Osteoblast (primary cell): ENCODE measurements around the gene TGM2. TPM values are rescaled to one million over a fixed set of nuclear protein-coding genes. Genes with fewer than 3 reads are reported as not detected.

ENCODE experiments used
- DNase-seq: peaks from one replicate; pipeline ENCODE4 v3.0.0; 2011; ENCODE audit warnings: low spot score, mixed read lengths; ENCODE audit not compliant: insufficient read length; ENCODE audit errors: missing footprints
- H2AFZ ChIP-seq: 2 replicates; pipeline ENCODE4 v1.6.0; 2011; ENCODE audit warnings: mild to moderate bottlenecking, low read length
- H3K27ac ChIP-seq: 2 replicates; pipeline ENCODE4 v1.5.1; 2011; ENCODE audit warnings: mild to moderate bottlenecking, low read depth, low read length, moderate library complexity
- H3K27me3 ChIP-seq: 2 replicates; pipeline ENCODE4 v1.6.0; 2012; ENCODE audit warnings: mild to moderate bottlenecking, control low read depth, inconsistent platforms, low read length, moderate library complexity; ENCODE audit not compliant: insufficient read depth
- H3K36me3 ChIP-seq: 2 replicates; pipeline ENCODE4 v1.5.1; 2011; ENCODE audit warnings: mild to moderate bottlenecking, low read length, control low read depth, moderate library complexity; ENCODE audit not compliant: insufficient read depth
- H3K4me1 ChIP-seq: 2 replicates; pipeline ENCODE4 v1.5.1; 2011; ENCODE audit warnings: mild to moderate bottlenecking, low read length, control low read depth, moderate library complexity; ENCODE audit not compliant: insufficient read depth
- H3K4me2 ChIP-seq: 2 replicates; pipeline ENCODE4 v1.6.0; 2011; ENCODE audit warnings: mild to moderate bottlenecking, low read length; ENCODE audit not compliant: insufficient read depth
- H3K4me3 ChIP-seq: fragments of 200-600 bp; sonication (generic); 3 replicates; pipeline ENCODE4 v1.5.1; 2012; ENCODE audit warnings: mild to moderate bottlenecking, low read length, inconsistent platforms; ENCODE audit not compliant: insufficient read depth
- H3K79me2 ChIP-seq: 2 replicates; pipeline ENCODE4 v1.6.0; 2012; ENCODE audit warnings: mild to moderate bottlenecking, low read length, control low read depth, inconsistent platforms; ENCODE audit not compliant: insufficient read depth
- H3K9me3 ChIP-seq: 2 replicates; pipeline ENCODE4 v1.5.1; 2011; ENCODE audit warnings: low read depth, low read length, control low read depth
- H4K20me1 ChIP-seq: 2 replicates; pipeline ENCODE4 v1.6.0; 2012; ENCODE audit warnings: mild to moderate bottlenecking, low read length, control low read depth; ENCODE audit not compliant: insufficient read depth
- CTCF ChIP-seq: IDR thresholded peaks from 2 replicates; pipeline ENCODE4 v1.5.1; 2011; ENCODE audit warnings: mild to moderate bottlenecking, low read depth, low read length, moderate library complexity; ENCODE audit errors: extremely low read depth
- total RNA-seq: library from RNA; depleted of rRNA; stranded (reverse); fragments of >200 nt; gene quantifications from 2 replicates; pipeline ENCODE4 v1.2.3, GENCODE V29; 2012

The TGM2 gene
- total RNA-seq, 1 donor, result 78.2 TPM

GRCh38 chr20:38094373-38094891 lies 70.6 kb downstream of the TGM2 start:
- Histone ChIP-seq H4K20me1 (no peaks in the 10 kb centered on the region), H2AFZ (no peak overlapping the region)

GRCh38 chr20:38093641-38094077 lies 71.4 kb downstream of the TGM2 start:
- Histone ChIP-seq H3K4me1 (peaks cover 35% of the 10 kb centered on the region), H3K79me2 (no peaks in the 10 kb centered on the region), H3K9me3 (no peaks in the 10 kb centered on the region), H3K36me3 (peaks cover 28% of the 10 kb centered on the region), H3K27me3 (no peaks in the 10 kb centered on the region), H2AFZ (no peak overlapping the region), H3K4me3 (no peak overlapping the region), H3K4me2 (no peak overlapping the region), H3K27ac (peak overlapping the region; percentile 81), H4K20me1 (no peaks in the 10 kb centered on the region)
- TF ChIP-seq CTCF, result no peak
- no peak for DNase-seq

More at GRCh38 chr20:38094373-38094891, 70.6 kb downstream of the TGM2 start:
- Histone ChIP-seq H3K4me3 (no peak overlapping the region), H3K9me3 (no peaks in the 10 kb centered on the region), H3K79me2 (no peaks in the 10 kb centered on the region), H3K27ac (peak overlapping the region; percentile 81), H3K27me3 (no peaks in the 10 kb centered on the region), H3K4me1 (peaks cover 35% of the 10 kb centered on the region), H3K4me2 (no peak overlapping the region), H3K36me3 (peaks cover 23% of the 10 kb centered on the region)
- no peak for TF ChIP-seq CTCF
- DNase-seq, result no peak

- Histone ChIP-seq H3K36me3 (peaks cover 28% of the 10 kb centered on the region), H3K4me3 (no peak overlapping the region), H3K9me3 (no peaks in the 10 kb centered on the region), H3K27me3 (no peaks in the 10 kb centered on the region), H3K27ac (peak overlapping the region; percentile 15), H3K4me2 (no peak overlapping the region), H4K20me1 (no peaks in the 10 kb centered on the region), H2AFZ (no peak overlapping the region), H3K4me1 (peaks cover 35% of the 10 kb centered on the region), H3K79me2 (no peaks in the 10 kb centered on the region)
- no peak for DNase-seq
- no peak for TF ChIP-seq CTCF
These were observed 72.2 kb downstream of the TGM2 start for GRCh38 chr20:38092915-38093314.

GRCh38 chr20:38092260-38092857 lies 72.7 kb downstream of the TGM2 start:
- H3K27ac ChIP-seq, result peak overlapping the region; percentile 15
- no peaks in the 10 kb centered on the region for H3K79me2 ChIP-seq
- no peak for TF ChIP-seq CTCF
- no peaks in the 10 kb centered on the region for H3K9me3 ChIP-seq
- H3K4me2 ChIP-seq, result no peak overlapping the region
- H2AFZ ChIP-seq, result no peak overlapping the region
- H3K4me1 ChIP-seq, result peaks cover 35% of the 10 kb centered on the region
- no peak overlapping the region for H3K4me3 ChIP-seq
- no peak for DNase-seq
- no peaks in the 10 kb centered on the region for H3K27me3 ChIP-seq
- no peaks in the 10 kb centered on the region for H4K20me1 ChIP-seq
- H3K36me3 ChIP-seq, result peaks cover 32% of the 10 kb centered on the region
